PC-9 (cell line): ENCODE measurements around the gene ANKRD33.

Source experiments
- EZH2 ChIP-seq: fragments of 200-600 bp; sonication (generic); IDR thresholded peaks from 2 replicates; pipeline ENCODE4 v1.8.0; 2017; ENCODE audit warnings: antibody characterized with exemption, low read depth
- TF ChIP-seq, protein P1 (sequence below): fragments of 200-600 bp; sonication (generic); conservative IDR thresholded peaks from 2 replicates; pipeline ENCODE4 v1.6.1; 2017; ENCODE audit warnings: mixed run types, antibody characterized with exemption, mild to moderate bottlenecking, moderate library complexity

DNA sequence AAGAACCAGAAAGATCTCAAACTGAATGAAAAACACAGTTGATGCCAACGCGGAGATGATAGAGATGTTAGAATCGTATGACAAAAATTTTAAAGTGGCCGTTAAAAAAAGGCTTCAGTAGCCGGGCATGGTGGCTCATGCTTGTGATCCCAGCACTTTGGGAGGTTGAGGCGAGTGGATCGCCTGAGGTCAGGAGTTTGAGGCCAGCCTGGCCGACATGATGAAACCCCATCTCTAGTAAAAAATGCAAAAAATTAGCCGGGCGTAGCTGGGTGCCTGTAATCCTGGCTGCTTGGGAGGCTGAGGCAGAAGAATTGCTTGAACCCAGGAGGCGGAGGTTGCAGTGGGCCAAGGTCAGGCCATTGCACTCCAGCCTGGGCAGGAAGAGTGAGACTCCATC is 14.0 kb downstream of the ANKRD33 start:
- TF ChIP-seq, protein P1, sequence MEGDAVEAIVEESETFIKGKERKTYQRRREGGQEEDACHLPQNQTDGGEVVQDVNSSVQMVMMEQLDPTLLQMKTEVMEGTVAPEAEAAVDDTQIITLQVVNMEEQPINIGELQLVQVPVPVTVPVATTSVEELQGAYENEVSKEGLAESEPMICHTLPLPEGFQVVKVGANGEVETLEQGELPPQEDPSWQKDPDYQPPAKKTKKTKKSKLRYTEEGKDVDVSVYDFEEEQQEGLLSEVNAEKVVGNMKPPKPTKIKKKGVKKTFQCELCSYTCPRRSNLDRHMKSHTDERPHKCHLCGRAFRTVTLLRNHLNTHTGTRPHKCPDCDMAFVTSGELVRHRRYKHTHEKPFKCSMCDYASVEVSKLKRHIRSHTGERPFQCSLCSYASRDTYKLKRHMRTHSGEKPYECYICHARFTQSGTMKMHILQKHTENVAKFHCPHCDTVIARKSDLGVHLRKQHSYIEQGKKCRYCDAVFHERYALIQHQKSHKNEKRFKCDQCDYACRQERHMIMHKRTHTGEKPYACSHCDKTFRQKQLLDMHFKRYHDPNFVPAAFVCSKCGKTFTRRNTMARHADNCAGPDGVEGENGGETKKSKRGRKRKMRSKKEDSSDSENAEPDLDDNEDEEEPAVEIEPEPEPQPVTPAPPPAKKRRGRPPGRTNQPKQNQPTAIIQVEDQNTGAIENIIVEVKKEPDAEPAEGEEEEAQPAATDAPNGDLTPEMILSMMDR = no peak
- TF ChIP-seq EZH2 = no peak
